GM23248 (cell line): Measurements from ENCODE around the gene SH2D3C.

Experiments used
- EZH2 ChIP-seq: fragments of 200-600 bp; sonication (generic); IDR thresholded peaks from 2 replicates; pipeline ENCODE4 v1.6.1; 2018; ENCODE audit warnings: antibody characterized with exemption, mild to moderate bottlenecking; ENCODE audit not compliant: insufficient read depth, poor library complexity, severe bottlenecking
- EZH2phosphoT487 ChIP-seq: fragments of 200-600 bp; sonication (generic); IDR thresholded peaks from 2 replicates; pipeline ENCODE4 v1.6.1; 2018; ENCODE audit warnings: antibody characterized with exemption, moderate library complexity, mild to moderate bottlenecking, low read depth; ENCODE audit not compliant: insufficient read depth

- TF ChIP-seq EZH2 = no peak
- TF ChIP-seq EZH2phosphoT487 = no peak
Observed at GRCh38 chr9:127813686-127814226, 35.3 kb upstream of the SH2D3C start.
